DOHH2 (cell line): ENCODE measurements around the gene PRH1.

Experiments used
- CTCF ChIP-seq: fragments of 200-600 bp; sonication (generic); IDR thresholded peaks from one replicate; pipeline ENCODE4 v1.5.1; 2014; ENCODE audit warnings: antibody characterized with exemption, mild to moderate bottlenecking, low read depth, low read length; ENCODE audit not compliant: poor library complexity, severe bottlenecking
- EZH2phosphoT487 ChIP-seq: fragments of 200-600 bp; sonication (generic); IDR thresholded peaks from 2 replicates; pipeline ENCODE4 v1.6.1; 2017; ENCODE audit warnings: borderline replicate concordance, mild to moderate bottlenecking, antibody characterized with exemption, low read length, moderate library complexity, mixed read lengths

- no peak for TF ChIP-seq CTCF
- TF ChIP-seq EZH2phosphoT487: no peak
Observed at GRCh38 chr12:10851243-10851858, 32.7 kb downstream of the PRH1 start.
